Tibial artery (tissue), 4 donors: ENCODE data around the gene DOK1.

ENCODE experiments used
- DNase-seq, 2 donors: peaks; one replicate each; pipeline ENCODE4 v3.0.0-alpha.2; 2019
- H3K27ac ChIP-seq, 2 donors: fragments of 200-600 bp; sonication (generic) in 1 of 2; 1 replicate in 1 of 2; 2 replicates in 1 of 2; pipeline ENCODE4 v1.5.1; 2018 to 2019; ENCODE audit warnings: mild to moderate bottlenecking in 1 of 2
- H3K27me3 ChIP-seq, 2 donors: fragments of 200-600 bp; sonication (generic) in 1 of 2; one replicate each; pipeline versions ENCODE4 v1.5.1 to v1.6.0; 2016 to 2019
- H3K36me3 ChIP-seq, 3 donors: fragments of 200-600 bp; sonication (generic) in 2 of 3; one replicate each; pipeline ENCODE4 v1.5.1; 2016 to 2019; ENCODE audit warnings: mild to moderate bottlenecking in 2 of 3
- H3K4me1 ChIP-seq, 4 donors: fragments of 200-600 bp; sonication (generic) in 2 of 4; 1 replicate in 3 of 4; 2 replicates in 1 of 4; pipeline ENCODE4 v1.5.1; 2016 to 2019
- H3K4me3 ChIP-seq, 2 donors: fragments of 200-600 bp; sonication (generic) in 1 of 2; 1 replicate in 1 of 2; 2 replicates in 1 of 2; pipeline ENCODE4 v1.5.1; 2018 to 2019; ENCODE audit warnings: mild to moderate bottlenecking in 2 of 2
- H3K9me3 ChIP-seq, 3 donors: fragments of 200-600 bp; sonication (generic) in 1 of 3; one replicate each; pipeline ENCODE4 v1.5.1; 2016 to 2019
- intact Hi-C: fragments of 100-400 bp; cut with DNase I; formaldehyde crosslinking; loops from one replicate; pipeline ENCODE4 v1.15.0; 2023; ENCODE audit warnings: low total_unique reads
- TF ChIP-seq, protein P1 (sequence below), 2 experiments: fragments of 200-600 bp in 1 of 2; fragments of 450-650 bp in 1 of 2; IDR thresholded peaks; one replicate each; pipeline ENCODE4 v1.5.1; 2017 to 2019; ENCODE audit warnings: antibody characterized with exemption in 2 of 2, mild to moderate bottlenecking in 1 of 2, moderate library complexity in 1 of 2

DOK1 gene

DNA sequence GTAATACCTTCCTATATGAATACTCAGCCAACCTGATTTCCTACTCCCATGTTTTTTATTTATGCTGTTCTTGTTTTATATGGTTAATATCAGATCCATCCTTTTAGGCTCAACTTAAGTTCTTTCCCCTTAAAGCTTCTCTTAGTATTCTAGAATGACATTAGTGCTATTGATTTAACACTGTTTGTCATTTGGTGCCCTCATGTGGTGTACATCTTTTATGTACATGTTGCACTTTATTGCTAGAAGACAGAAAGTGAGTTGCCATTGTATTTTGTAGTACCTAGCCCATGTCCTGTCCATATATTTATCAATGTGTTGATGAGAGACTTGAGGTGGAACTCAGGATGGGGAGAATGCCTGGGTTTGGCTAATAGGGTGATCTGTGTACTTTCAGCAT is 22.3 kb upstream of the DOK1 start:
- intact Hi-C loops: no loop called here
- peaks cover 8 to 35% (median 18%) of the 10 kb centered on the region in 3 donors for H3K36me3 ChIP-seq
- no peak overlapping the region for H3K27ac ChIP-seq
- no peaks in the 10 kb centered on the region for H3K27me3 ChIP-seq
- TF ChIP-seq, protein P1, sequence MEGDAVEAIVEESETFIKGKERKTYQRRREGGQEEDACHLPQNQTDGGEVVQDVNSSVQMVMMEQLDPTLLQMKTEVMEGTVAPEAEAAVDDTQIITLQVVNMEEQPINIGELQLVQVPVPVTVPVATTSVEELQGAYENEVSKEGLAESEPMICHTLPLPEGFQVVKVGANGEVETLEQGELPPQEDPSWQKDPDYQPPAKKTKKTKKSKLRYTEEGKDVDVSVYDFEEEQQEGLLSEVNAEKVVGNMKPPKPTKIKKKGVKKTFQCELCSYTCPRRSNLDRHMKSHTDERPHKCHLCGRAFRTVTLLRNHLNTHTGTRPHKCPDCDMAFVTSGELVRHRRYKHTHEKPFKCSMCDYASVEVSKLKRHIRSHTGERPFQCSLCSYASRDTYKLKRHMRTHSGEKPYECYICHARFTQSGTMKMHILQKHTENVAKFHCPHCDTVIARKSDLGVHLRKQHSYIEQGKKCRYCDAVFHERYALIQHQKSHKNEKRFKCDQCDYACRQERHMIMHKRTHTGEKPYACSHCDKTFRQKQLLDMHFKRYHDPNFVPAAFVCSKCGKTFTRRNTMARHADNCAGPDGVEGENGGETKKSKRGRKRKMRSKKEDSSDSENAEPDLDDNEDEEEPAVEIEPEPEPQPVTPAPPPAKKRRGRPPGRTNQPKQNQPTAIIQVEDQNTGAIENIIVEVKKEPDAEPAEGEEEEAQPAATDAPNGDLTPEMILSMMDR (IDR thresholded peaks at IDR 0.05): no peak
- peaks cover 0 to 28% (median 25%) of the 10 kb centered on the region in 4 donors for H3K4me1 ChIP-seq
- no peaks in the 10 kb centered on the region for H3K9me3 ChIP-seq
- DNase-seq: no peak
- H3K4me3 ChIP-seq: no peak overlapping the region

DNA sequence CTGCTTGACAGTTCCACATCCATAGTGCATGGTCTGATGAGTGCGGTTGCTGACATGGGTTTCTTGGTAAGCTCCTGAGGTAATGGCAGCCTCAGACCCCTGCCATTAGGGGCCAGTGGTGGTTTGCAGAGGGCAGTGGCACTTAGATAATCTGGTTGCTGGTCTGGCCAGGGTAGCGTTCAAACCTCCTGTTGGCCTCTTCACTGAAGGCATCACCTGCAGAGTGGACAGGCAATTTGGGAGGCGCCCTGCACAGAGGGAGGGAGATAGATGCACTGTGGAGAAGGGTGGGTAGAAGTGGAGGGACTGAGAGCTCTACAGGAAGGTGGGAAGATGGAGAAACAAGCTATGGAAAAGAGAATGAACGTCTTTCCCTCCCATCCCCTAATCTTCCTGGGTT is 21.1 kb upstream of the DOK1 start:
- no peak for DNase-seq
- TF ChIP-seq, protein P1 (IDR thresholded peaks at IDR 0.05): no peak
- Histone ChIP-seq H3K27ac (no peak overlapping the region), H3K9me3 (no peaks in the 10 kb centered on the region), H3K4me3 (no peak overlapping the region), H3K27me3 (no peaks in the 10 kb centered on the region), H3K4me1 (peaks cover 0 to 20% (median 18%) of the 10 kb centered on the region in 4 donors), H3K36me3 (peaks cover 0 to 24% (median 12%) of the 10 kb centered on the region in 3 donors)
- intact Hi-C loops: no loop called here

DNA sequence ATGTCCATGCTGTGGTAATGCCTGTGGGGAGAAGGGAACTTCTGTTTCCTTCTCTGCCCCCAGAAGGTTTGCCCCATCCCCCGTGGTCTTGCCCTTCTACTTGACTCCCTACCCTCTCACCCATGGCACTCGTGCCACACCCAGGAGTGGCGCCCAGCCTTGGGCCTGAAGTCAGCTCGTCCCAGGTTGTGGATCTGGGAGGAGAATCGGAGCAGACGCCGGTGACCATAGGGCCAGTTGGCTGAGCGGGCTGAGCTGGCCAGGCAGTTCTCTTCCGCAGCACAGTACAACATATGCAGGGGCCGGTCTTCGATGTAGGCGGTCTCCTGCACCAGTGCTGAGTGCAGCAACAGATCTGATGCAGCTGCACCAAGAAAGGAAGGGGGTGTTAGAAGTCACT is 20.1 kb upstream of the DOK1 start:
- Histone ChIP-seq H3K27me3 (no peaks in the 10 kb centered on the region), H3K27ac (no peak overlapping the region), H3K36me3 (peaks cover 0 to 24% (median 12%) of the 10 kb centered on the region in 3 donors), H3K9me3 (no peaks in the 10 kb centered on the region), H3K4me3 (no peak overlapping the region), H3K4me1 (peaks cover 0 to 14% (median 13%) of the 10 kb centered on the region in 4 donors)
- TF ChIP-seq, protein P1 (IDR thresholded peaks at IDR 0.05): no peak
- peak in 1 of 2 donors; percentile 60 for DNase-seq
- intact Hi-C loops: no loop called here

DNA sequence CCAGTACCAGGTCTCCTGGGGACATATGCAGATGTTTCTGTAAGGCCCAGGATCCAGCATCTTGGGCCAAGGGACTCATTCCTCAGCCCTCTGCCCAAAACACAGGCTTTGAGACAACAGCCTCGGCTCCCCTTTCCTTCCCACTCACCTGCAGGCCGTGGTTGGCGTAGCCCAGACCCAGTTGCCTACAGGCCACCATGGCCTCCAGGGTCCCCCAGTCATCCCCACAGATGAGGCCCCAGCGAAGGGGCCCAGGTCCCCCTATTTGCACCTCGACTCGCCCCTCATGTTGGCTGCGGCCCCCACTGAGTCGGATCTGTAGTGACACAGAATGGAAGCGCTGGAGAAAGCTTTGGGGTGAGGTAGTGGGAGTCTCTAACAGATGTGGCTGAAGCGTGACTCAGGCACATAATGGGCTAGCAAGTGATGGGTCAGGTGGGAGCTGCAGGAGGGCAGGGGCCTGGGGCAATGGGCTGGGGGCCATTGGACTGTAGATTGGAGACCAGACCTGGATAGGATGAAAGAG is 19.0 kb upstream of the DOK1 start:
- intact Hi-C loops: no loop called here
- no peaks in the 10 kb centered on the region for H3K9me3 ChIP-seq
- no peaks in the 10 kb centered on the region for H3K27me3 ChIP-seq
- peaks cover 0 to 13% (median 12%) of the 10 kb centered on the region in 4 donors for H3K4me1 ChIP-seq
- peaks cover 0 to 24% (median 12%) of the 10 kb centered on the region in 3 donors for H3K36me3 ChIP-seq
- no peak overlapping the region for H3K4me3 ChIP-seq
- TF ChIP-seq, protein P1 (IDR thresholded peaks at IDR 0.05): no peak
- peak in 1 of 2 donors; percentile 49 for DNase-seq
- no peak overlapping the region for H3K27ac ChIP-seq

DNA sequence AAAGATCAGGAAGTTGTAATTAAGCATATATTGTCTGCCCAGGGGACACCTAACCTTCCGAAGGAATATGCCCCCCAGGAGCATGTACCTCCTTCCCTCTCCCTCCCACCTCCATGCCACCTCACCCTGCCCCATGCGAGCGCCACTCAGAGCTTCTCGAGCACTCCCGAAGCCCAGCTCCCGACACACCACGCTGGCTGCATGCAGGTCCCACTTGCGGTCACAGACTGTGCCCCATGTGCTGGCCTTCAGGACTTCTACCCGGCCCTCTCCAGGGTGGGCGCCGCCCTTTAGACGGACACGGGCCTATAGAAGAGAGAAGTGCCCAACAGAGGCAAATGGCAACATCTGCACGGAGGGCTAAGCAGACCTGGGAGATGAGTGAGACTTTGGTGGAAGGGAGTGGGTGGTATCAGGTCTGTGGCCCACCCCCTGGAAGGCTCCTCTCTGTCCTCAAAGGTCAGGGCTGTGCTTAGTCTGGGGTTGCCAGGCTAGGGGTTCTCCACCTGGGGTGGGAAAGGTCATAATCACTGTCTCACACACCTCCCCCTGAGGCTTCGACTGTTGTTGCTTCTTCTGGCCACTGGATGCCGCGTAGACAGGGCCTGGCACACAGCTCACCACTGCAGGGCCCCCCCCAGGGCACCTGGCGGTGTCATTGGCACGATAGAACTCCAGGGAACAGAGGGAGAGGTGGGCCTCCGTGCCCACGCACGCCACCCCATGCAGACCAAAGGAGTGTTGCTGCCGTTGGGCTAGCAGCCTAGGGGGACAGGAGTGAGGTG is 18.2 kb upstream of the DOK1 start:
- H3K27me3 ChIP-seq: no peaks in the 10 kb centered on the region
- intact Hi-C loops: no loop called here
- peaks cover 0 to 24% (median 12%) of the 10 kb centered on the region in 3 donors for H3K36me3 ChIP-seq
- peaks cover 0 to 5% (median 4%) of the 10 kb centered on the region in 4 donors for H3K4me1 ChIP-seq
- DNase-seq: peak in 1 of 2 donors; percentile 58
- no peaks in the 10 kb centered on the region for H3K9me3 ChIP-seq
- H3K27ac ChIP-seq: no peak overlapping the region
- no peak overlapping the region for H3K4me3 ChIP-seq
- TF ChIP-seq, protein P1 (IDR thresholded peaks at IDR 0.05): no peak
